ENCODE measurements around the gene SCGB3A1. TPM values are rescaled to one million over a fixed set of nuclear protein-coding genes. Genes with fewer than 3 reads are reported as not detected.

SCGB3A1 gene
- total and polyA plus RNA-seq, 11 donors: 0.22 to 0.85 (median 0.57) TPM; not detected in 8

GRCh38 chr5:180608572-180609310 is 17.4 kb upstream of the SCGB3A1 start:
- 87 to 93% (median 91%) methylated on average over 22 to 26 of the region's 26 CpGs for WGBS, 4 donors
- ATAC-seq (no peak), DNase-seq (peak in 3 of 5 donors; percentile 9 to 40 (median 18))

GRCh38 chr5:180607861-180608571 is 16.7 kb upstream of the SCGB3A1 start:
- TF ChIP-seq POLR2A (IDR thresholded peaks at IDR 0.05): no peak
- TF ChIP-seq CTCF (IDR thresholded peaks at IDR 0.05): no peak
- Histone ChIP-seq H3K36me3 (no peaks in the 10 kb centered on the region), H3K27ac (no peak overlapping the region), H3K4me1 (no peaks in the 10 kb centered on the region), H3K9me3 (no peaks in the 10 kb centered on the region), H3K4me3 (no peak overlapping the region), H3K27me3 (no peaks in the 10 kb centered on the region)
- 58 to 65% (median 62%) methylated on average over 18 of the region's 18 CpGs for WGBS, 4 donors
- no peak for ATAC-seq
- DNase-seq: peak in 1 of 5 donors; percentile 7
- intact Hi-C loops (cut with DNase I): no loop called here

More at GRCh38 chr5:180608572-180609310, 17.4 kb upstream of the SCGB3A1 start:
- H3K4me1 ChIP-seq: no peaks in the 10 kb centered on the region
- no peaks in the 10 kb centered on the region for H3K27me3 ChIP-seq
- no peaks in the 10 kb centered on the region for H3K36me3 ChIP-seq
- no peaks in the 10 kb centered on the region for H3K9me3 ChIP-seq
- H3K27ac ChIP-seq: no peak overlapping the region
- intact Hi-C loops (cut with DNase I): no loop called here
- H3K4me3 ChIP-seq: no peak overlapping the region
- TF ChIP-seq CTCF (IDR thresholded peaks at IDR 0.05) (no peak), POLR2A (IDR thresholded peaks at IDR 0.05) (no peak)

DNA sequence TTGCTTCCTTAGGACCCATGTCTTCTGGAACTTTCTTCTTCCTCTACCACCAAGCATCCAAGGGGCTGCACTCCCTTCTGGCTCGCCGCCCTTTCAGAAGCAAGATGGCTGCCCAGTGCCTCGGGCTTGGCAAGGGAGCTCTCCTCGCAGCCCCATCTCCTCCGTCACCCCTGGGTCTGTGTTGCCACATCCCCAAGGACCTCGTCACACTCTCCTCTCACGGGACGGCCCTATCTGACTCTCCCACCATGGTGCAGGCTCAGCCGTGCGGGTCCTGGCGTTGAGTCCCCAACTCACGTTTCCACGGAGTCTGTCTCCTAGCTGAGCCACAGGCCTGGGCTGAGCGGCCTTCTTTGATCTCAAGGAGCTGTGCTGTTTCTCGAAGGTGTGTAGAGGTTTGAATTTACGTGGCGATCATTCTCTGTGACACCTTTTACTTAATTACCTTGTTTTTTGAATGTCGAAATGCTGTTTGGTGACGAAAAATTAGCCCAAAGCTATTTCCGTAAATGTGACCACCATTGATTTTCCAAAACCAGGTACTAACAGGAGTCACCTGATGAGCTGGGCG is 15.0 kb upstream of the SCGB3A1 start:
- Histone ChIP-seq H3K36me3 (no peaks in the 10 kb centered on the region), H3K4me1 (no peaks in the 10 kb centered on the region), H3K27me3 (no peaks in the 10 kb centered on the region), H3K9me3 (no peaks in the 10 kb centered on the region), H3K4me3 (no peak overlapping the region), H3K27ac (no peak overlapping the region)
- WGBS, 4 donors: 82 to 85% (median 84%) methylated on average over 20 to 21 of the region's 21 CpGs
- no peak for TF ChIP-seq POLR2A (IDR thresholded peaks at IDR 0.05)
- peak in 1 of 12 donors; percentile 3 for TF ChIP-seq CTCF (IDR thresholded peaks at IDR 0.05)
- peak in 2 of 5 donors; percentile 21 to 28 for DNase-seq
- no peak for ATAC-seq
- intact Hi-C loops (cut with DNase I): no loop called here
